Umbilical cord (tissue), 2 donors: ENCODE measurements around the gene GATC. TPM values are rescaled to one million over a fixed set of nuclear protein-coding genes. Genes with fewer than 3 reads are reported as not detected.
"Not testable (repeated sequence)": the region's sequence is repeated elsewhere in the genome, so short reads cannot be mapped to it uniquely, and the experiment has no call there.

Source experiments
- DNase-seq: peaks from one replicate; pipeline ENCODE4 v3.0.0-alpha.2; 2015; ENCODE audit warnings: low spot score
- total RNA-seq: library from RNA; depleted of rRNA; stranded (reverse); fragments of >200 nt; gene quantifications from one replicate; pipeline ENCODE4 v1.2.3, GENCODE V29; 2014; ENCODE audit warnings: low replicate concordance; ENCODE audit not compliant: insufficient read depth

GATC gene
- total RNA-seq, 1 donor from 2014 or later, result 27.0 TPM

DNA sequence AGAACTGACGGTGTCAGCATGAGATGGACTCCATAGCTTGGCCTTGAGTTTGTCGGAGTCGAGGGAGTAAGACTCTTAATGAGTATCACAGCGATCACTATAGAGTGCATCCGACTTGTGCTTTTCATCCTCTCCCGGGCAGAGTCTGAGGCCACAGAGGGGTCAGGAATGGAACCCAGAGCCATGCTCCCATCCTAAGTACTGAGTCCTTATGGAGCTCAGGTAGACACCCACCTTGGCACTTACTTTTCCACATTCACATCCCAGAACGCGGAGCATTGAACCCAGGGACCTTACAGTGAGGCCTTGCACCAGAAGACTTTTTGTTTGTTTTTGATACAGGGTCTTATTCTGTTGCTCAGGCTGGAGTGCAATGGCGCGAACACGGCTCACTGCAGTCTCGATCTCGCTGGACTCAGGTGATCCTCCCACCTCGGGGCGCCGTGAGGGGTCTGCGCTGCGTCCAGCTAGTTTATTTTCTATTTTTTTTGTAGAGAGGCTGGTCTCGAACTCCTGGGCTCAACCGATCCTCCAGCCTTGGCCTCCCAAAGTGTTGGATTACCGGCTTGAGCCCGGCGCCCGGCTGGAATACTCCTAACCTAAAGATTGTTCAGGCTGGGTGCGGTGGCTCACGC lies 24.0 kb downstream of the GATC start:
- peak; percentile 40 for DNase-seq

DNA sequence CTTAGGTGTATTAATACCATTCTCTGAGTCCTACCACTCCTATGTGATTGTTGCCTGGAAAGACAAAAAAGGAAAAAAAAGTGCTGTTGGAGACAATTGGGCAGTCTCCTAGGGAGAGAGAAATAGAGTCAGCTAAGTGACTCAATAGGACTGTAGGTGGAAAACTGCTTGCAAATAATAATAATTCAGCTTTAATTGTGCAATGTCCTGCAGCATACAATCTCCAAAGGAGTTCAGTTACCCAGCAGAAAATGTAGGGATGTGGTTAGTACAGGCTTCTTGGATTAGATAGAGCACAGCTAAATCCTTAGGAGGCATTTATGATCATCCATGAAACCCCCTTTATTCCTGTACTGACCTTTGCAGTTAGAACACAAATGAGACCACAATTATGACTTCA lies 26.3 kb downstream of the GATC start:
- DNase-seq, result no peak

- no peak for DNase-seq
Measured at GRCh38 chr12:120473807-120474615, 27.8 kb downstream of the GATC start.

DNA sequence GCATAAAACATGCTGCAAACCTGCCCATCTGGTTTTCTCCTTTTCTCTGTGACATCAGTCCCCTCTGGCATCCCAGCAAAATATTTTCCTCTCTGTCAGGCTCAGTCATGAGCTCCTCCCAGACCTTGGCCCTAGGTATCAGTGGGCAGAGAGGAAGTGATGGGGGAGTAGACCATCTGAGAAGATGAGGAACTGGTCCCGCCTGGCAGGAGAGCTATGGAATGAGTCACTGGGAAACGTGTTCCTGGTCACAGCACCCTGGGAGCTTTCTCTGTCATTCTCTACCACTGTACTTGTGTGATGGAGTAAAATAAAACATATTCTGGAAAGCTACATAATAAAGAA lies 28.3 kb downstream of the GATC start:
- peak; percentile 73 for DNase-seq

GRCh38 chr12:120475643-120476042 lies 29.4 kb downstream of the GATC start:
- no peak for DNase-seq

DNA sequence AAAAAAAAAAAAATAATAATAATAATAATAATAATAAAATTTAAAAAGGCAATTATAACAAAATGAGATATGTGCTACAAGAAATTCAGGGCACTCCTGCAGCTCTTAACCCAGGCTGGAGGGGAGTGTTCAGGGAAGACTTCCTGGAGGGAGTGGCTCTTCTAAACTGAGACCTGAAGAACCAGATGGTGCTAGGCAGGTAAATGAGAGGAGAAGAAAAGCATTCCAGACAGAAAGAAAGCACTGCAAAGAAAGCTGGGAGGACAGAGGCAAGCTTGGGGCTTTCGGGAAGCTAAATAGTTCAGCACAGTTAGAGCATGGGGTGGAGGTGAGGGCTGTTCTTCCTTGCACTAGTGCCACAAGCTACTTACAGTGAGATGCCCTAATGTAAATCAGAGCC lies 33.2 kb downstream of the GATC start:
- no peak for DNase-seq

DNA sequence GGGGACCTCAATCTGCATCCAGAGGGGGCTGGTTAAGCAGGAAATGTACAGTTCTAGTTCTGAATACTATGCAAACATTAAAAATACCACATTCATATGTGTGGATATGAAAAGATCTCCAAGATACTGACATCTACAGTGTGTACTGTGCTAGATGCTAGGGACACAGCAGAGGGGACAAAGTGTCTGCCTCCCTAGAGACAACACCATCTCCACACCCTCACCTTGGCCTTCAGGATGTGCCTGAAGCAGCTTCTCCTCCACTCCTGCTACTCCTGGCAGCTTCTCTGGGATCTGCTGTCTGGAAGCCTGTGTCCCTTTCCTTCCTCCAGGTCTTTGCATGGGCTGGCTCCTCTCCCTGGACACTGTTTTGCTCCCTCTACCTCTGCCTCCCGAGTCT lies 34.0 kb downstream of the GATC start:
- DNase-seq, result no peak

- DNase-seq, result no peak
Measured at GRCh38 chr12:120481022-120481767, 35.0 kb downstream of the GATC start.

DNA sequence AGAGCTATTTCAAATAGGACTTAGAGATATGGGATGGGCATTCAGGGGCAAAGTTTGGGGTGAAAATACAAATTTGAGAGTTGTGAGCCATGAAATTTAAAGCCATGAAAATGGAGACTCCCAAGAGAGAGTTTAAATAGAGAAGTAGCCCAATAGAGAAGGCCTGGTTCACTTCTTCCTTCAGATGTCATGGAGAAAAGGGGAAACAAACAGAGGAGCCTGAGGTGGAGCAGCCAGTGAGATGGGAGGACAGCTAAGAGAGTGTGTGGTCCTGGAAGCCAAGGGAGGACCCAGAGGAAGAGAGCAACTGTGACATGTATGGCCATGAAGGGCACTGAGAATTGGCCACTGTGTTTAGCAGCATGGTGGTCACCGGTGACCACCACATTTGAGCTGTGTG lies 37.4 kb downstream of the GATC start:
- no peak for DNase-seq

- DNase-seq, result no peak
Measured at GRCh38 chr12:120485961-120486881, 40.0 kb downstream of the GATC start.

DNA sequence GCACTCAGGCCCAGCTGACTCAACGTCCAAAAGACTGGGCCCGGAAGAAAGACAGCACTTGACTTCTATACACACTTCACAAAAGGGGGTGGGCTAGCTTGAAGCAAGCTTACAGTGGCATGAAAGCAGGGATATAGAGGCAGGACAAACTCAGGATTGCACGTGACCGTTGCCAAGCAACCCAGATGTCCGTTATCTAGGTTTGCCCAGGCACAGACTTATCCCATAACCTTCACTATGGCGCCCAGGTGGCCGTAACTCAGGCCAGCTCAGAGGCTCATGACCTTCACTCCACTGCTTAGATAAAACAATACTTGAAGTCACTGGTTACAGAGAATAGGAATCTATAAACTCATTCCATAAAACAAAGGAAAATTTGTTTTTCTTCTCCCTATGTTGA lies 41.3 kb downstream of the GATC start:
- DNase-seq, result not testable (repeated sequence)

DNA sequence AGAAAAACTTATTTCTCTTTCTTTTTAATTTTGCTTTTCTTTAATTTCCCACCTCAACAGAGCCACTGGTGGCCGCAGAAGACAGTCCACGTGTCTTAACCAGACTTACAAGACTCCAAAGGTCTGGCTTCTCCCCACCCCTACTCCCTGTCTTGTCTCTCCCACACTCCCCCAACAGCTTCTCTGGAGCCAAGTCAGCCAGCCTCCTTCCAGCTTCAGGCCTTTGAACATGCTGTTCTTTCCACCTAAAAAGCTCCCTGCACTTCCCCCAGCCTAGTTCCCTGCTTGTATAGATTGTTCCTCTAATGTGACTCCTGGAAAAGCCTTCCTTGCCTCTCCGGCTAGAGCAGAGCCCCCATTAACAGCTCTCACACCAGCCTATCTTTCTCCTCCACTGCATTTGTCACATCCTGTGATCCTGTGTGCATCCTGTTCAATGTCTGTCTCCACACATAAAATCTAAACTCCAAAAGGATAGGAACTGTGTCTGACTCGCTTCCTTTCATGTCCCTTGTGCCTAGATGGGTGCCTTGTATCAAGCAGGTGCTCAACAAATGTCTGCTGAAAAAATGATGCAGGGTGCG lies 41.9 kb downstream of the GATC start:
- no peak for DNase-seq

- DNase-seq, result peak; percentile 36
Measured at GRCh38 chr12:120489018-120489417, 42.8 kb downstream of the GATC start.

DNA sequence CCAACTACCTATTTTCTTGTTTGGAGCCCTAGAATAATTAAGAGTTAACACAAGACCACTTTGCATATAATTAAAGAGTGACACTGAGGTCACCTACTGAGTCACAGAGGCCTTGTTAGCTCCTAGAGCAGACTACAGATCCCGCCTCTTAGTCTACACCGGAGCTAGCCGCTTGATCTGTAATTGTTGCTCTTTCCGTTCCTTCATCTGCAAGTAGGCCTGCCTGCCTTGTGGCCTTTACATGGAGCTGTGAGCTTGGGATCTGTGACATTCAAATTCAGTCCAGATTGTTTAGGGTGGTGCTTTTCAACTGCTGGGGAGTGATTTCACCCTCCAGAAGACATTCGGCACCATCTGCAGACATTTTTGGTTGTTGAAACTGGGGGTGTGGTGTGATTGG lies 44.1 kb downstream of the GATC start:
- no peak for DNase-seq

DNA sequence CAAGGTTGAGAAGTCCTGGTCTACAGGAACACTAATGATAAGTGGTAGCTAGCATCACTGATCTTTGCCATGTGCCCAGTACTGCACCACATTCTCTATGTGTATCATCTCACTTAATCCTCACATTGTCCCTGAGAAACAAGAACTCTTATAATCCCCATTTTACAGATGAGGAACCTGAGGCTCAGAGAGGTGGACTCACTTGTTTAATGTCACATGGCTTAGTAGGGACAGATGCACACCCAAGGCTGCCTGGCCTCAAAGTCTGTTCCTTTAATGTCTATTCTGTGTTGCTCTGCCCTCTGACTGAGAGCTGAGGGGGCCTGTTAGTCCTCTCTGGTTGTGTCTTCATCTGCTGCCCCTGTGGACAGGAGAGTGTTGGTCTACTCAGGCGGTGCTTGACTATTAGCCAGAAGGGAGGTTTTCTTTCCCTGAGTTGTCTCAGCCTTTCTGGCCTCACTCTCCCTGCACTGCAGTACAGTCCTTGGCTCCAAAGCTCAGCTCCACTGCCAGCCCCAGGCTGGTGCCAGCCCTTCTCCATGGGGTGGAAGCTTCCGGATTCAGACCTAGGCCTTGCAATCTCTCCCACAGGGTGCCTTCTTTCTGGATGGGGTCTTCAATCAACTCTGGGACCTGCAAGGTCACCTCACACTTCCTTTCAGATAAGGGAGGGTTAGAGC lies 44.7 kb downstream of the GATC start:
- no peak for DNase-seq

GRCh38 chr12:120495186-120495730 lies 49.0 kb downstream of the GATC start:
- DNase-seq, result no peak

DNA sequence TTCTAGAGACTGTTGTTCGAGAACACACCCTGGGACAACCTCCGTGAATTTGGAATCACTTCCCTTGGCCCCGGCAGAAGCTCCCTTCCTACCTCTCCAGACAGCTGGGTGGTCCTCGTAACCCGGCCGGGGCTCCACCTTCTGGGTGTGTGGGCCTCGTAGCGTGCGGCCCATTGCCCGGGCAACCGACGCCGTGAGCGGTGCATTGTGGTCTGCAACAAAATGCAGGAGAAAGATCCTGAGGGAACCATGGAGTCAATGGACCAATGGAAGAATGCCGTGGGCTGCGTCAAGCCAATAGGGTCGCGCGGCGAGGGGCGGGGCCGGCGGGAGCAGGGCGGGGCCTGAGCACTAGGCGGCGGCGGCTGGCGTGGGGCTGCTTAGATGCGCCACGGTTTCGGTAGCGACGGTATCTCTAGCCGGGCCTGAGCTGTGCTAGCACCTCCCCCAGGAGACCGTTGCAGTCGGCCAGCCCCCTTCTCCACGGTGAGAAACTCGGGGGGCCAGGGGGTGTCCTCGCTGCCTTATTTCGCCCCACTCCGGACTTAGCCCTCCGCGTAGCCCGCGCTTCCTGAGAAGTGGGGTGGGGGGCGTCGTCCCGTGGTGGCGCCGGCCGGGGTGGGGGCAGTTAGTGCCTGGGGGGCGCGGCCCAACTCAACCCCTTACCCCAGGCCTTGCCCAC lies 49.6 kb downstream of the GATC start, which contains the start of gene DYNLL1:
TSS of gene DYNLL1 (plus strand) at position 383 of the 682 bp plus-strand sequence. CDS start 309 bp downstream, outside the sequence.
- peak; percentile 98 for DNase-seq

GRCh38 chr12:120496413-120497340 lies 50.4 kb downstream of the GATC start:
- DNase-seq, result peak; percentile 74
